Activated B cell treated with CpG ODN at 0.5 μM for 24 hours (primary cell): ENCODE data around the gene EAF1. TPM values are rescaled to one million over a fixed set of nuclear protein-coding genes. Genes with fewer than 3 reads are reported as not detected.

Experiments
- ATAC-seq: fragments of 200-7000 bp; cut with Tn5 transposase; one replicate; pipeline ENCODE4 v1.10.0; 2021; ENCODE audit warnings: low read depth, mild to moderate bottlenecking, moderate library complexity
- CTCF ChIA-PET: fragments of 350-600 bp; sonication (Branson Sonifier 250); formaldehyde crosslinking; loops from one replicate; lab custom pipeline; 2021; ENCODE audit warnings: antibody characterized with exemption; lab: Charles Lee
- POLR2A ChIA-PET: fragments of 350-600 bp; sonication (Branson Sonifier 250); formaldehyde crosslinking; loops from one replicate; lab custom pipeline; 2021; ENCODE audit warnings: antibody characterized with exemption; lab: Charles Lee
- DNase-seq: peaks from one replicate; pipeline ENCODE4 v3.0.0; 2022
- H3K27ac Mint-ChIP-seq: one replicate; pipeline ENCODE4 v1.8.0; 2020; ENCODE audit warnings: mixed read lengths
- H3K27me3 Mint-ChIP-seq: one replicate; pipeline ENCODE4 v1.8.0; 2021; ENCODE audit warnings: mixed read lengths
- H3K36me3 Mint-ChIP-seq: one replicate; pipeline ENCODE4 v1.8.0; 2021; ENCODE audit warnings: low read depth, mixed read lengths
- H3K4me1 Mint-ChIP-seq: one replicate; pipeline ENCODE4 v1.8.0; 2021; ENCODE audit warnings: mixed read lengths
- H3K4me3 Mint-ChIP-seq: one replicate; pipeline ENCODE4 v1.8.0; 2020; ENCODE audit warnings: mild to moderate bottlenecking, mixed read lengths
- H3K9me3 Mint-ChIP-seq: one replicate; pipeline ENCODE4 v1.8.0; 2020; ENCODE audit warnings: mixed read lengths
- CTCF ChIP-seq: fragments of 200-600 bp; IDR thresholded peaks from one replicate; pipeline ENCODE4 v1.8.0; 2022; ENCODE audit warnings: antibody characterized with exemption, mild to moderate bottlenecking
- intact Hi-C: fragments of 100-400 bp; cut with micrococcal nuclease; formaldehyde crosslinking; loops from one replicate; pipeline ENCODE4 v1.15.1; 2024
- total RNA-seq: library from RNA; stranded (reverse); gene quantifications from 2 replicates; pipeline ENCODE4 v1.2.3, GENCODE V29; 2022

EAF1 gene
- total RNA-seq, 1 donor from 2014 or later: 19.7 TPM

DNA sequence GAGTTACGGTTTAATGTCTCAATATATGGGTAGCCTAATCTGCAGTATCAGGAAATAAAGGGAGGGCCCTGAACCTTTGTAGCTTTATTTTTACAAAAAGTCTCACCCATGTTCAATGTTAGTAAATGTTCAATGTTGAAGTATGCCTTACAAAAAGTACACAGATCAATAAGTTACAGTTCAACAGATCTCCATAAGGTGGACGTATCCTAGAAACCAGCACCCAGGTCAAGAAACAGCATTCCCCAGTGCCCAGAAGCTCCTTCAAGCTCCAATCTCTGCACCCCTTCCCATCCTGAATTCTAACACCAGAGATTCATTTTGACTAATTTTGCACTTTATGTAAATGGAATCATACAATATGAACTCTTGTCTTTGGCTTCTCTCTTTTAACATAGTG, 62.8 kb downstream of the EAF1 start:
- Mint-ChIP-seq H3K27ac (no peak overlapping the region), H3K9me3 (no peaks in the 10 kb centered on the region), H3K4me3 (no peak overlapping the region), H3K36me3 (no peaks in the 10 kb centered on the region), H3K4me1 (no peaks in the 10 kb centered on the region), H3K27me3 (peaks cover 2% of the 10 kb centered on the region)
- DNase-seq: no peak
- ChIA-PET CTCF (no interaction called here), POLR2A (no interaction called here)
- TF ChIP-seq CTCF: no peak
- intact Hi-C loops: no loop called here
- no peak for ATAC-seq

- intact Hi-C loops: no loop called here
- Mint-ChIP-seq H3K27ac (no peak overlapping the region), H3K27me3 (peaks cover 2% of the 10 kb centered on the region), H3K36me3 (no peaks in the 10 kb centered on the region), H3K4me3 (no peak overlapping the region), H3K4me1 (no peaks in the 10 kb centered on the region), H3K9me3 (no peaks in the 10 kb centered on the region)
- DNase-seq (no peak), ATAC-seq (no peak)
- CTCF ChIA-PET: no interaction called here
- TF ChIP-seq CTCF: no peak
- POLR2A ChIA-PET: no interaction called here
These were observed 63.7 kb downstream of the EAF1 start for GRCh38 chr3:15491143-15491542.

Other genes with a start within 250 kb of the EAF1 start
- 35.0 and 45.1 TPM in 2 replicates for gene CAPN7, start 221.4 kb upstream of the EAF1 start, total RNA-seq
- gene SH3BP5, start 95.0 kb upstream of the EAF1 start, total RNA-seq: 60.5 and 66.0 TPM in 2 replicates
- 18.7 and 20.2 TPM in 2 replicates for gene METTL6, start 54 bp upstream of the EAF1 start, total RNA-seq
- gene COLQ, start 94.1 kb downstream of the EAF1 start, total RNA-seq: 0.71 and 1.2 TPM in 2 replicates
- 24.7 and 28.4 TPM in 2 replicates for gene HACL1, start 174.0 kb downstream of the EAF1 start, total RNA-seq
- gene BTD, start 174.1 kb downstream of the EAF1 start, total RNA-seq: 7.6 and 9.1 TPM in 2 replicates